Left lung (tissue), 10 donors: ENCODE results near the gene COL4A2. TPM values are rescaled to one million over a fixed set of nuclear protein-coding genes. Genes with fewer than 3 reads are reported as not detected.

Source experiments
- ATAC-seq: fragments of 200-7000 bp; cut with Tn5 transposase; one replicate; pipeline ENCODE4 v1.9.1; 2020; ENCODE audit warnings: moderate library complexity
- DNase-seq, 4 donors: peaks; one replicate each; pipeline ENCODE4 v3.0.0-alpha.2; 2013 to 2020
- H3K27ac ChIP-seq, 2 donors: fragments of 200-600 bp; sonication (generic) in 1 of 2; one replicate each; pipeline versions ENCODE4 v1.5.0 to v1.8.0; 2020 to 2021
- H3K27me3 ChIP-seq, 2 donors: fragments of 200-600 bp; sonication (generic) in 1 of 2; one replicate each; pipeline versions ENCODE4 v1.5.0 to v1.8.0; 2020 to 2021
- H3K36me3 ChIP-seq, 2 donors: fragments of 200-600 bp; sonication (generic) in 1 of 2; one replicate each; pipeline versions ENCODE4 v1.5.0 to v1.8.0; 2020 to 2021
- H3K4me1 ChIP-seq, 2 donors: fragments of 200-600 bp; one replicate each; pipeline ENCODE4 v1.8.0; 2021
- H3K4me3 ChIP-seq, 2 donors: fragments of 200-600 bp; sonication (generic) in 1 of 2; one replicate each; pipeline versions ENCODE4 v1.5.0 to v1.8.0; 2020 to 2021; ENCODE audit warnings: mild to moderate bottlenecking in 1 of 2
- H3K9me3 ChIP-seq, 2 donors: fragments of 200-600 bp; sonication (generic) in 1 of 2; one replicate each; pipeline versions ENCODE4 v1.5.0 to v1.8.0; 2020 to 2021
- intact Hi-C, 2 donors: fragments of 100-400 bp; cut with DNase I; formaldehyde crosslinking; loops; one replicate each; pipeline versions ENCODE4 v1.11.2 to v1.14.2; 2022
- polyA plus RNA-seq, 6 donors: library from polyadenylated mRNA; unstranded; fragments of 120-200 nt; gene quantifications; one replicate each; pipeline ENCODE4 v1.2.1, GENCODE V29; 2013; ENCODE audit not compliant: insufficient read length in 6 of 6
- total RNA-seq, 2 donors: library from RNA; stranded (reverse); fragmentation: NEBNext Ultra II Directional; extraction: Animal tissue kit (Norgen Biotek cat#: 25700); gene quantifications; one replicate each; pipeline ENCODE4 v1.2.1, GENCODE V29; 2021
- TF ChIP-seq, protein P1 (sequence below), 2 donors: fragments of 200-600 bp; sonication (generic) in 1 of 2; IDR thresholded peaks; one replicate each; pipeline versions ENCODE4 v1.5.0 to v1.8.0; 2021; ENCODE audit warnings: antibody characterized with exemption in 2 of 2
- donor health status: DM: no; HTN: yes; CAD: no.
- donor health status: DM: no; HTN: no; CAD: no.

COL4A2 gene
- total and polyA plus RNA-seq, 8 donors = 307 to 638 (median 395) TPM

DNA sequence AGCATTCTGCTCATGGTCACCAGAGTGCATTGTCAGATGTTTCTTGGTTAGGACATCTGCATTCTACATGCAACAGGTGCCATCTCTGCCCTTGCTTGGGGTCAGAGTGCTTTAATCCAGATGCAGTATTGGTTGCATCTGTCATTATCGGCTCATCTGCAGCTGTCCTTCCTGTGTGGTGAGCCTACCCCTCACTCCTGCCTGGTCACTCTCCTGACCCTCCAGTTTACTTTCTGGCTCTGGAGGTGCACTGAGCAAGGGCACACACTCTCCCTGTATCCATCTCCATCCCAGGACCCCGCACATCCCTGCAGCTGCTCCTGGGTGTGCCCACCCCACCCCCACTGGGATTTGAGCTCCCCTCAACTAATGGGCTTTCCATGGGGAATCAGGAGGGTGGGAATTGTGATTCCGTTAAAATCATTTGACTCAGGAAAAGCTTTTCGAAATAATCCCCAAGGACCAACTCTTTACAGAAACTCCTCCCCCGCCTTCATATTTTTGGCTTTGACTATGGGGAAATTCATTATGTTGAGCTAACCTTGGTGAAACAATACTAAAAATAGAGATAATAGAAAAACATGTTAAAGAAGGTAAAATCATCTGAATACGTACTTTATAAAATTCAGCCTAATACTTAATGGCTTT lies 70.2 kb downstream of the COL4A2 start:
- no peaks in the 10 kb centered on the region for H3K36me3 ChIP-seq
- intact Hi-C loops = no loop called here
- no peaks in the 10 kb centered on the region for H3K27me3 ChIP-seq
- H3K4me3 ChIP-seq = no peak overlapping the region
- H3K27ac ChIP-seq = peak overlapping the region in 1 of 2 donors; percentile 1
- TF ChIP-seq, protein P1, sequence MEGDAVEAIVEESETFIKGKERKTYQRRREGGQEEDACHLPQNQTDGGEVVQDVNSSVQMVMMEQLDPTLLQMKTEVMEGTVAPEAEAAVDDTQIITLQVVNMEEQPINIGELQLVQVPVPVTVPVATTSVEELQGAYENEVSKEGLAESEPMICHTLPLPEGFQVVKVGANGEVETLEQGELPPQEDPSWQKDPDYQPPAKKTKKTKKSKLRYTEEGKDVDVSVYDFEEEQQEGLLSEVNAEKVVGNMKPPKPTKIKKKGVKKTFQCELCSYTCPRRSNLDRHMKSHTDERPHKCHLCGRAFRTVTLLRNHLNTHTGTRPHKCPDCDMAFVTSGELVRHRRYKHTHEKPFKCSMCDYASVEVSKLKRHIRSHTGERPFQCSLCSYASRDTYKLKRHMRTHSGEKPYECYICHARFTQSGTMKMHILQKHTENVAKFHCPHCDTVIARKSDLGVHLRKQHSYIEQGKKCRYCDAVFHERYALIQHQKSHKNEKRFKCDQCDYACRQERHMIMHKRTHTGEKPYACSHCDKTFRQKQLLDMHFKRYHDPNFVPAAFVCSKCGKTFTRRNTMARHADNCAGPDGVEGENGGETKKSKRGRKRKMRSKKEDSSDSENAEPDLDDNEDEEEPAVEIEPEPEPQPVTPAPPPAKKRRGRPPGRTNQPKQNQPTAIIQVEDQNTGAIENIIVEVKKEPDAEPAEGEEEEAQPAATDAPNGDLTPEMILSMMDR (IDR thresholded peaks at IDR 0.05) = no peak
- no peak for ATAC-seq
- H3K4me1 ChIP-seq = peaks cover 0 to 4% of the 10 kb centered on the region in 2 donors
- H3K9me3 ChIP-seq = no peaks in the 10 kb centered on the region
- DNase-seq = no peak

- H3K4me3 ChIP-seq = no peak overlapping the region
- H3K4me1 ChIP-seq = no peaks in the 10 kb centered on the region
- H3K36me3 ChIP-seq = no peaks in the 10 kb centered on the region
- peak overlapping the region in 1 of 2 donors; percentile 1 for H3K27ac ChIP-seq
- TF ChIP-seq, protein P1 (IDR thresholded peaks at IDR 0.05) = no peak
- no peaks in the 10 kb centered on the region for H3K9me3 ChIP-seq
- intact Hi-C loops = no loop called here
- DNase-seq (no peak), ATAC-seq (no peak)
- no peaks in the 10 kb centered on the region for H3K27me3 ChIP-seq
These were observed 70.7 kb downstream of the COL4A2 start for GRCh38 chr13:110377826-110378201.

GRCh38 chr13:110379358-110379757 lies 72.3 kb downstream of the COL4A2 start:
- TF ChIP-seq, protein P1 (IDR thresholded peaks at IDR 0.05) = no peak
- Histone ChIP-seq H3K4me1 (no peaks in the 10 kb centered on the region), H3K36me3 (no peaks in the 10 kb centered on the region), H3K9me3 (no peaks in the 10 kb centered on the region), H3K4me3 (no peak overlapping the region), H3K27me3 (no peaks in the 10 kb centered on the region), H3K27ac (no peak overlapping the region)
- no peak for DNase-seq
- ATAC-seq = no peak
- intact Hi-C loops = no loop called here

- TF ChIP-seq, protein P1 (IDR thresholded peaks at IDR 0.05) = no peak
- Histone ChIP-seq H3K9me3 (no peaks in the 10 kb centered on the region), H3K4me1 (no peaks in the 10 kb centered on the region), H3K27me3 (no peaks in the 10 kb centered on the region), H3K4me3 (no peak overlapping the region), H3K27ac (no peak overlapping the region), H3K36me3 (no peaks in the 10 kb centered on the region)
- ATAC-seq (peak; percentile 25), DNase-seq (no peak)
- intact Hi-C loops = no loop called here
These were observed 72.8 kb downstream of the COL4A2 start for GRCh38 chr13:110379905-110380341.

GRCh38 chr13:110380359-110381028 lies 73.4 kb downstream of the COL4A2 start:
- H3K27ac ChIP-seq = no peak overlapping the region
- intact Hi-C loops = no loop called here
- H3K9me3 ChIP-seq = no peaks in the 10 kb centered on the region
- TF ChIP-seq, protein P1 (IDR thresholded peaks at IDR 0.05) = no peak
- no peaks in the 10 kb centered on the region for H3K36me3 ChIP-seq
- no peaks in the 10 kb centered on the region for H3K4me1 ChIP-seq
- H3K4me3 ChIP-seq = no peak overlapping the region
- no peak for DNase-seq
- ATAC-seq = peak; percentile 20
- no peaks in the 10 kb centered on the region for H3K27me3 ChIP-seq
